HFF-Myc (cell line): ENCODE data around the gene SH2D5.

Experiments used
- DNase-seq: peaks from one replicate; pipeline ENCODE4 v3.0.0-alpha.2; 2011; ENCODE audit warnings: low read depth; ENCODE audit errors: extremely low read depth
- H3K4me3 ChIP-seq: replicated peaks from 2 replicates; pipeline ENCODE4 v1.5.1; 2011; ENCODE audit warnings: low read depth, mild to moderate bottlenecking, control low read depth, low read length
- TF ChIP-seq, protein P1 (sequence below): IDR thresholded peaks from 2 replicates; pipeline ENCODE4 v1.5.1; 2012; ENCODE audit warnings: mild to moderate bottlenecking, low read depth, low read length, control low read depth; ENCODE audit errors: missing control alignments

The SH2D5 gene

DNA sequence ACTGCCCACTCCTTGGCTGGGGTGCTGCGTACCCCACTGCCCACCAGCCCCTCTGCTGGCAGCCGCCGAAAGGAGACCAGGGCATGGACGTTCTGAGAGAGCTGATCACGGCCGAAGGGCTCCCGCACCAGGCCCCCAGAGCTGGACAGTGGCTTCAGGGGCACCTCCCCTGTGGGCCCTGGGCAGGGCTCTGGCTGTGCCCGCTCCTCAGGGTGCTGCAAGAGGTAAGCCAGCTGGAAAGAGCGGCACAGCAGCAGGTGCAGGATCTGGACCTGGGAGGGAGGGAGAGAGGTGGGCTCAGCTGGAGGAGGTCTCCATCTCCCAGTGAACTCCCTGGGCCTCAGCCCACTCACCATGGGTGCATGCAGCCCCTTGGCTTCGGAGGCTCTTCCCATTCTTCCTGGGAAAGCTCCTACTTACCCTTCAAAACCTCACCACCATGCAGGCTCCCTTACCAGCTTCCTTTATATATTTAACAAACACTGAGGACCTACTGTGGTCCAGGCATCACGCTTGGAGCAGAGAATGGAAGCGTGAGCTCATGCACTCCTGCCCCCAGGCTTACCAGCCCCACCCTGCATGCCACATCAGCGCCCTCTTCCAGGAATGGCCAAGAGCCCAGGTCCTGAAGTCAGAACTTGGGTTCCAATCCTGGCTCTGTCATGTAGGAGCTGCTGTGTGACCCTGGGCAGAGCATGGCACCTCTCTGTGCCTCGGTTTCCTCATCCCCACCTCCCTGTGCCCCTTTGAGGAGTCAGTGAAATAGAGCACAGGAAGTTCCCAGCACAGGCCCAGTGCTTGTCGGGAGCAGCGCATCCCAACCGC is 7.9 kb downstream of the SH2D5 start:
- no peak for DNase-seq
- TF ChIP-seq, protein P1, sequence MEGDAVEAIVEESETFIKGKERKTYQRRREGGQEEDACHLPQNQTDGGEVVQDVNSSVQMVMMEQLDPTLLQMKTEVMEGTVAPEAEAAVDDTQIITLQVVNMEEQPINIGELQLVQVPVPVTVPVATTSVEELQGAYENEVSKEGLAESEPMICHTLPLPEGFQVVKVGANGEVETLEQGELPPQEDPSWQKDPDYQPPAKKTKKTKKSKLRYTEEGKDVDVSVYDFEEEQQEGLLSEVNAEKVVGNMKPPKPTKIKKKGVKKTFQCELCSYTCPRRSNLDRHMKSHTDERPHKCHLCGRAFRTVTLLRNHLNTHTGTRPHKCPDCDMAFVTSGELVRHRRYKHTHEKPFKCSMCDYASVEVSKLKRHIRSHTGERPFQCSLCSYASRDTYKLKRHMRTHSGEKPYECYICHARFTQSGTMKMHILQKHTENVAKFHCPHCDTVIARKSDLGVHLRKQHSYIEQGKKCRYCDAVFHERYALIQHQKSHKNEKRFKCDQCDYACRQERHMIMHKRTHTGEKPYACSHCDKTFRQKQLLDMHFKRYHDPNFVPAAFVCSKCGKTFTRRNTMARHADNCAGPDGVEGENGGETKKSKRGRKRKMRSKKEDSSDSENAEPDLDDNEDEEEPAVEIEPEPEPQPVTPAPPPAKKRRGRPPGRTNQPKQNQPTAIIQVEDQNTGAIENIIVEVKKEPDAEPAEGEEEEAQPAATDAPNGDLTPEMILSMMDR = no peak
- no peak overlapping the region for H3K4me3 ChIP-seq

DNA sequence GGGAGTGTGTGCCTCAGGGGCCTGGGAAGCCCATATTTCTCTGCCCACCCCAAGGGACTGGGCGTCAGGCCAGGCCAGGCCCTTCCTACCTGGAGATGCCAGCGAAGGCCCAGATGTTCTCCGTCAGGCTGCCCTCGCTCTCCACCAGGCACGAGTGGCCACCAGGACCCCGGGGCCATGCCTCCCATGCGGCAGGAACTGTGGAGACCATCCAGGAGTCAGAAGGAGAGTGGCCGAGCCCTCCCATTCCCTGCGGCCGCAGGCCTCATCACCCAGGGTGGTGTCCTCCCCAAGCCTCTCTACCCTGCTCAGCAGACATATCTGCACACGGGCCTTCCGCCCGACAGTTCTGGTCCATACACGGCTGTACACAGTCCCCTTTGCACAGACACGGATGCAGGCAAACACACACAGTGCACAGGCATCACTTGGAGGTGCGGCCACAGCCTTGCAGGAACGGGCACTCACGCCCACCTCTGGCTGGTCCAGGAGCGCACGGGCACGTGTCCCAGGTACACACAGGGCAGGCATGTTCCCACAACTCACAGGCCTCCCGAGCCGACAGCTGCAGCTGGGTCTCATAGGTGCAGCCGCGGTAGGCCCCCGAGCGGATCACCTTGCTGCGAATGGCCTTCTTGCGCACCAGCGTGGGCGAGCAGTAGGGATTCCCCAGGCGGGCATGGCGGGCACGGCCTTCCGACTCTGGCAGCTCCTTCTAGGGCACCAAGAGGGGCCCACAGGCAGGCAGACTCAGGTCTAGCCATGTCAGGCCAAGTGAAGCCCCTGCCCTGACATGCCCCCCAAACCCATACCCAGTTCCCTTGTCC is 8.8 kb downstream of the SH2D5 start:
- no peak overlapping the region for H3K4me3 ChIP-seq
- TF ChIP-seq, protein P1 = no peak
- no peak for DNase-seq

DNA sequence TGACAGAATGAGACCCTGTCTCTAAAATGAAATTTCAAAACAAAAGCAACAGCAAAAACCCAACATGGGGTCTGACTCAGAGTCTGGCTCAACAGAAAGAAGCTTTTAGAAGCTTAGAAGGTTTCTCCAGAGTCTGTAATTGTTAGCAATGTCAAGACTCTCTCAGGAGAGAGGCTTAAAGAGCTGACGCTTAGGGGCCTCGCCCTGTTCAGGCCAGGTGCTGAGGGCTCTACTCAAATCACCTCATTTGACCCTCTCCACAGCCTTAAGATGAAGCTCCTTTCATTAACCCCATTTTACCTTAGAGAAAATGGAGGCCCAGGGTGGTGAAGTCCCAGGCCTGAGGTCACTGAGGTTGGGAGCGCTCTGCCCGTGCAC is 9.4 kb downstream of the SH2D5 start:
- TF ChIP-seq, protein P1 = no peak
- no peak overlapping the region for H3K4me3 ChIP-seq
- no peak for DNase-seq

DNA sequence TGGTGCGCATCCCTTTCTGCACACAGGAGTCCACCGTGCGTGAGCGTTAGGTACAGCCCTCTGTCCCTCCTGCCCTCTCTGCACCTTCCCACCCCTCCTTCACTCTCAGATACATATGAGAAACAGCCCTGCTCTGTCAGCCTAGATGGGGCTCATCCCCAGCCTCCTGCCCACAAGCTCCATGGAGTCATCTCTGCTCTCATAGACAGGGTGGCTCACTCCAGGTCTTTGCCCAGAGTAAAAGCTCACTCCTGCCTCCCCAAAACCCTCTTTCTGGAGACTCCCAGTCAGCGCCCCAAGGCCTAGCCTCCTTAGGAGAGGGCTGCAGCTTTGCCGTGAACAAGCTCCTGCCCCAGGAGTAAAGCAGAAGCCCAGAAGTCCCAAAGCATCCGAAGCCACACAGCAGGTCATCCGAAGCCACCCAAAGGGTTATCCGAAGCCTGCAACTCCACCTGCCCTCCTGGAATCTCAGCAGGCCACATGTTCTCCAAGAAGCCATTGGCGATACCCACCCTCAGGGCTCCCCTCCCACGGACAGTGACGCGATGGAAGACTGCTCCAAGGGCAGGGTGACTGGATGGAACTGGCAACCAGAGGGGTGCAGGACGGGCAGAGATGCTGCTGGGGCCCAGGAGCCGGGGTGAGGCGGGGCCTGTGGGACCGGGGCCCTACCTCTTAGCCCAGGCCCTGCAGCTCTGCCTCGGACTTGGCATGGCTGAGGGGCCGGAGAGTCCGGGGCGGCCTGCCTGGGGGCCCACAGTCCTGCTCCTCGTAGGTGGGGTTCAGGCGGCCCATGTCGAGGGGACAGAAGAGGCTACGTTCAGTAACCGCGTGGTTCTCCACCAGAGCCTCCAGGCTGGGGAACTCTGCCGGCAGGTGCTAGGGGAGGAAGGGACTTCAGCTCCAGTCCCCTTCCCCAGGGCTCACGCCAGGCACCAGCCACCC is 11.1 kb downstream of the SH2D5 start:
- DNase-seq = no peak
- TF ChIP-seq, protein P1 = no peak
- no peak overlapping the region for H3K4me3 ChIP-seq

DNA sequence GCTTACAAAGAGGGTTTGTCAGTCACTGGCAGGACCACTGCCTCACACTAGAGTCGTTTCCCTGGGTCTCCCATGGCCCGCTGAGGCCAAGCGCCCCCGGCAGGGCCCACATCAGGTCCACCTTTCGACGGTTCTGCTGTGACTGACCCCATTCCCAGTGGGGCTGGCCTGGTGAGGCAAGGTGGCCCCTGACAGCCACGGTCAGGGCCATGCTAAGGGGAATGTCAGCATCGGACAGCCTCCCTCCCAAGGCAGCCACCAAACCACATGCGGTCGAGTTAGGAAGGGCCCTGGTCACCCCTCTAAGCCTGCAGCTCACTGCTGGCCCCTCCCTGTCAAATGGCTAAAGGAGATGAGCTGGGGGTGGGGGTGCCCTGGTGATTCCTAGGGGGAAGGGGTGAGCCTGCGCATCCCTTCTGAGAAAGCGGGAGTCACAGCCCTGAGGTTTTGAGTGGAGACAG is 11.8 kb downstream of the SH2D5 start:
- H3K4me3 ChIP-seq = no peak overlapping the region
- no peak for DNase-seq
- TF ChIP-seq, protein P1 = no peak
